Astrocyte of the spinal cord (primary cell): ENCODE data around the gene GDI1.
A peak's percentile ranks its signal among the peaks of the same experiment; 100 is the strongest.

Source experiments
- DNase-seq: peaks from one replicate; pipeline ENCODE4 v3.0.0; 2011; ENCODE audit warnings: low read depth, low spot score
- H3K4me3 ChIP-seq: 2 replicates; pipeline ENCODE4 v1.5.1; 2011; ENCODE audit warnings: low read depth, mild to moderate bottlenecking, low read length, moderate library complexity
- in situ Hi-C: cut with HindIII; loops from 2 replicates; pipeline ENCODE4 v1.10.0; 2017; ENCODE audit warnings: low sequenced_read_pairs
- TF ChIP-seq, protein P1 (sequence below): IDR thresholded peaks from 2 replicates; pipeline ENCODE4 v1.5.1; 2012; ENCODE audit warnings: low read depth, mild to moderate bottlenecking, low read length, inconsistent platforms

Gene GDI1

DNA sequence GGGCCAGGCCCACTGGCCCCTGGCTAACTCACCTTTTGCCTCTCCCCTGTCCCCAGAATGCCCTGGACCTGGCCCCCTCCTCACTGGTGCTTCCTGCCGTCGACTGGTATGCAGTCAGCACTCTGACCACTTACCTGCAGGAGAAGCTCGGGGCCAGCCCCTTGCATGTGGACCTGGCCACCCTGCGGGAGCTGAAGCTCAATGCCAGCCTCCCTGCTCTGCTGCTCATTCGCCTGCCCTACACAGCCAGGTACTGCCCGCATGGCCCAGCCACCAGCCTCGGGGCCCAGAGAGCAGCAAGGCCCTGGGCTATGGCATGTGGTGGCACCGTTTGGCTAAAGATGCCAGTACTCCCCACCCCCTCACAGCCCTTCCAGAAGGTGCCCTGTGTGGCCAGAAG lies 4.7 kb upstream of the GDI1 start:
- TF ChIP-seq, protein P1, sequence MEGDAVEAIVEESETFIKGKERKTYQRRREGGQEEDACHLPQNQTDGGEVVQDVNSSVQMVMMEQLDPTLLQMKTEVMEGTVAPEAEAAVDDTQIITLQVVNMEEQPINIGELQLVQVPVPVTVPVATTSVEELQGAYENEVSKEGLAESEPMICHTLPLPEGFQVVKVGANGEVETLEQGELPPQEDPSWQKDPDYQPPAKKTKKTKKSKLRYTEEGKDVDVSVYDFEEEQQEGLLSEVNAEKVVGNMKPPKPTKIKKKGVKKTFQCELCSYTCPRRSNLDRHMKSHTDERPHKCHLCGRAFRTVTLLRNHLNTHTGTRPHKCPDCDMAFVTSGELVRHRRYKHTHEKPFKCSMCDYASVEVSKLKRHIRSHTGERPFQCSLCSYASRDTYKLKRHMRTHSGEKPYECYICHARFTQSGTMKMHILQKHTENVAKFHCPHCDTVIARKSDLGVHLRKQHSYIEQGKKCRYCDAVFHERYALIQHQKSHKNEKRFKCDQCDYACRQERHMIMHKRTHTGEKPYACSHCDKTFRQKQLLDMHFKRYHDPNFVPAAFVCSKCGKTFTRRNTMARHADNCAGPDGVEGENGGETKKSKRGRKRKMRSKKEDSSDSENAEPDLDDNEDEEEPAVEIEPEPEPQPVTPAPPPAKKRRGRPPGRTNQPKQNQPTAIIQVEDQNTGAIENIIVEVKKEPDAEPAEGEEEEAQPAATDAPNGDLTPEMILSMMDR, result no peak
- no peak for DNase-seq
- H3K4me3 ChIP-seq, result no peak overlapping the region
- in situ Hi-C loops, result no loop called here

DNA sequence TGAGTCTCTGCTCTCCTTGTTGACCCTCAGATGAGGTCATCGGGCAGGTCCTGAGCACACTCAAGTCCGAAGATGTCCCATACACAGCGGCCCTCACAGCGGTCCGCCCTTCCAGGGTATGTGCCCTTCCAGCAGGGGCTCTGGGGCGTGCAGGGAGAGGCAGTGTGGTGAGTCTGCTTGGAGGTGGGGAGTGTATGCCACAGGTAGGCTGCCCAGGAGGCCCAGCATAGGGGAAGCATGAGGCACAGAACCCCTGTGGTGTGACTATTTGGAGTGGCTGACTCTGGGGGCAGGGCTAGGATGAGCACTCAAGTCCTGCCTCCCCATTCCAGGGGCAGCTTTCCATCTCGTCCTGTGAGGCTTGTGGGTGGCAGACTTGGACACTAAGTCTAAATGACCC lies 3.3 kb upstream of the GDI1 start:
- TF ChIP-seq, protein P1, result no peak
- H3K4me3 ChIP-seq, result no peak overlapping the region
- DNase-seq, result no peak
- in situ Hi-C loops, result no loop called here

DNA sequence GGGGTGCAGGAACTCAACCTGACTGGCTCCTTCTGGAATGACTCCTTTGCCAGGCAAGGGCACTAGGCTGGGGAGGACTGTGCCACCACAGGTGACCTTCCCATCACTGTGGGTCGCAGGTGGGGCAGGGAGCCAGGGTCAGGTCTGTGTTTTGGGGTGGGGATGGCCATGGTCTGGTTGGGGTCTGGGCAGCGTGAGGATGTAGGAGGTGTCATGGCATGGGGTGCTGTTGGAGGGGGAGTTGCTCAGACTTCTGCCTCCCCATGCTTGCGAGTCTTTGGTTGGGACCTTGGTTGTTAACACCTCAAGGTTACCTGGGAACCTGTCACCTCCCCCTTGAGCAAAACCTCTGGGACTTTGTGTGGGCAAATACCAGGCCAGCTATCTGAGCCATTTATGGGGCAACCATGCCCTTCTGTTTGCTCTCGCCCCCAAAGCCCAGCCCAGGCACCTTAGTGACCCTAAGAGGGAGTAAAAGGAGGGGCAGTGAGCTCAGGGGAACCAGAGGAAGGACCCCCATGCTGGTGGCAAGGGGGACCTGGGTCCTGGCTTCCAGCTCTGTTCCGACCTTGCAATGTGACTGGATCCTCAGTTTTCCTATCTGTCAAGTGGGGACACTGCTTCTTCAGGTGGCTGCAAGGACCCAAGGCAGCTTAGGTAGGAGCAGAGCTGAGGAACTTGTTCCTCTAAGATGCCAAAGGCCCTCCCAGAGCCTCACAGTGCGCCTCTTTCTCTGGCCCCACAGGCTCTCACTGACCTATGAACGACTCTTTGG lies 2.4 kb upstream of the GDI1 start:
- no peak overlapping the region for H3K4me3 ChIP-seq
- in situ Hi-C loops, result no loop called here
- DNase-seq, result no peak
- TF ChIP-seq, protein P1, result no peak

DNA sequence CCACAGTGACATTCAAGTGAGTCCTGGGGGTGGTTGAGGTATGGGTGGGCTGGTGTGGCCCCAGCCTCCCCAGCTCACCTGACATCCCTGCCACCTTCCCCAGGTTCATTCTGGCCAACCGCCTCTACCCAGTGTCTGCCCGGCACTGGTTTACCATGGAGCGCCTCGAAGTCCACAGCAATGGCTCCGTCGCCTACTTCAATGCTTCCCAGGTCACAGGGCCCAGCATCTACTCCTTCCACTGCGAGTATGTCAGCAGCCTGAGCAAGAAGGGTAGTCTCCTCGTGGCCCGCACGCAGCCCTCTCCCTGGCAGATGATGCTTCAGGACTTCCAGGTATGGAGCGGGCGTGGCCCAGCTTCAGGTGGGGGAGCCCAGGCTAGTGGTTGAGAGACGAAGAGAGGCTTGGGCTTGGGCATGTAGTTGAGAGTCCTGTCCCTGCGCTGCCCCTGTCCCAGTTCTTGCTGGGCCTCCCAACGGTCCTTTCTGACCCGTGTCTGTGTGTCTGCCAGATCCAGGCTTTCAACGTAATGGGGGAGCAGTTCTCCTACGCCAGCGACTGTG lies 1.7 kb upstream of the GDI1 start:
- in situ Hi-C loops, result no loop called here
- no peak for DNase-seq
- H3K4me3 ChIP-seq, result no peak overlapping the region
- TF ChIP-seq, protein P1, result no peak

DNA sequence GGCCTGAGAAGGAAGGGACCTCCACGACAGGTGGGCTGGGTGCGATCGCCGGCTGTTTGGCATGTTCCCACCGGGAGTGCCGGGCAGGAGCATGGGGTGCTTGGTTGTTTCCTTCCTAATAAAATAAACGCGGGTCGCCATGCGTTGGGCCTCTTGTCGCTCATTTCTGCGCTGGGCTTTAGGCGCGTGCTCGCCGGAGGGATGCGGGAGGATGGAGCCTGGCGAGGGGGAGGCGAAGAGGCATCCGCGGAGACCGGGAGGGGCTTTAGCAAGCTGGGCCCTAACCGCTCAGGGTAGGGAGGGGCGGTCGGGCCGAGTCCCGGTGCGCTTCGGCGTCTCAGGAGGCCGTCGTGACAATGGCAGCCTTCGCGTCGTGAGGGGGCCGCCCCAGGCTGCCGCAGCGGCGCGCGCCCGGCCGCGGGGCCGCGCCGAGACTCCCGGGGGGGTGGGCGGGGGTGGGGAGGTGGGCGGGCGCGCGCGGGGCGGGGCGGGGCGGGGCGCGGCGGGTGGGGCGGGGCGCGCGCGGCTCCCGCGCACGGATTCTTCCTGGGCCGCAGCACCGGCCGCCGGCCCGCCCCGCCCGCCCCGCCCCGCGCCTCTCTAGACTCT lies 476 bp upstream of the GDI1 start:
- in situ Hi-C loops, result no loop called here
- DNase-seq, result peak; percentile 13
- peak overlapping the region; percentile 13 for H3K4me3 ChIP-seq
- TF ChIP-seq, protein P1, result no peak

DNA sequence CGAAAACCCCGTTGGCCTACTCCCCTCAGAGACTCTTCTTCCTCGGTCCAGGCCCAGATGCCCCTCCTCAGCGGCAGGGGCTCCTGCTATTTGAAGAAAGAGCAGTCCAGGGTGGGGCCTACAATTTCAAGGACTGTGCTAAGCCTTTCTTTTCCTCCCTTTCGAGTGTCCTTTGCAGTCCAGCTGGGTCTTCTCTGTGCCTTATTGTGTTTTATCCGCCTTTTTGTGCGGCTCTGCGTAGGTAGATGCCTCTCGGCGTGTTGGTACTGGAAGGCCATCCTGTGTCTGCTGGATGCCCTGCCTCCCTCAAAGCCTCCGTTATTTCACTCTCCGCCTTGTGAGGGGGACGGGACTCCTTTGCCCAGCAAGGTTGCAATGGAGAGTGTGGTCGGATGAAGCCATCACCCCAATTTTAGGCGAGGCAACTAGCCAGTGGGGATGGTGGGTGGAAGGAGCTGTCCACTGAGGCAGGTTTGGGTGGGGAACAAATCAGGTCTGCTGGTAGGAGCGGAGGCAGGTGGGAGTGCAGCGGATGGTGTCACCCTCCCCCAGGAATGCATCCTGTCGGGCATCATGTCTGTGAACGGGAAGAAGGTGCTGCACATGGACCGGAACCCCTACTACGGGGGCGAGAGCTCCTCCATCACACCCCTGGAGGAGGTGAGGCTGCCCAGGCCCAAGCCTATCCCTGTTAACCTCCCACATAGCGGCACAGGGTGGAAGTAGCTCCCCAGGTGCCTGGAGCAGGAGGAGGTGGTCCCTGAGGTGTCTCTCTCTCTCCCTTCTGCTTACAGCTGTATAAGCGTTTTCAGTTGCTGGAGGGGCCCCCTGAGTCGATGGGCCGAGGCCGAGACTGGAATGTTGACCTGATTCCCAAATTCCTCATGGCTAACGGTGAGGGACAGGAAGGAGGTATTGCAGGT lies 1.3 kb downstream of the GDI1 start:
- in situ Hi-C loops, result no loop called here

More for the DNA sequence above, 1.3 kb downstream of the GDI1 start:
- no peak for DNase-seq
- TF ChIP-seq, protein P1, result no peak
- H3K4me3 ChIP-seq, result peak overlapping the region; percentile 71
